ENCODE data around the gene CATSPERD.
A peak's percentile ranks its signal among the peaks of the same experiment; 100 is the strongest.

The CATSPERD gene

DNA sequence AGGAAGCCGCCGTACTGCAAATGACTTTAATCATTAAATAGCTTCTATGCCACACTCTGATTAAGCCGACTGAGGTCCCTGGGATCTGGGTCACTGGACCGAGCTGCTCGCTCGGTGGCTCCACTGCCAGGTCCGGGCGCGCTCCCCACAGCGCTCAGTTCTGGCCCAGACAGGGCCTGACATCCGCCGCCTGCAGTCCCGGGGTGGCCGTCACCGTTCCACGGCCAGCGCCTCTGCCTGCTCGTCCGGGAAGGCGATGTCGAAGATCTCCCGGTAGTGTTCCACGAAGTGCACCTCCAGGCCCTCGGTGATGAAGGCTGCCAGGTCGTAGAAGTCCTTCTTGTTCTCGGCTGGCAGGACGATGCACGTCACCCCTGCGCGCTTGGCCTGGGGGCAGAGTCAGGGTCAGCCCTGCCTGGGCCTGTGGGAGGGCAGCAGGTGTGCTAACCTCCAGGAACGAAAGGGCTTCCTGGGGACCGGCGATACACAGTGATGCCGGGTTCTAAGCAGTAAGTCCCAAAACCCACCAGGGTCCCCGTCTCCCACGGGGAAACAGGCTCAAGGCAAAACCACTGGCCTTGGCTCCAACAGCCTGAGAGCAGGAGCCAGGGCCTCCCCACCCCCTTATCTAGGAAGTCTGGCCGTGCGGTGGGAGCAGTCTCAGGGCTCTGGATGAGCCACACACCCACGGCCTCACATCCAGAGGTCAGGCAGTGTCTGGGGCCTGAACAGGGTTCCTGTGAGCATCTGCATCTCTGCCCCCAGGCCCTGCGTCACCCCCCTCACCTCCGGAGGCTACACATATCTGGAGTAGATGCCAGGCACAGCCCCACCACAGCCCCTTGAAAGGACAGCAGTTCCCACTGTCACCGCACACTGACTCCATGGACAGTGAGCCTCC, 28.4 kb upstream of the CATSPERD start:
- TF ChIP-seq TAF1 (IDR thresholded peaks at IDR 0.05; ENCODE audit: borderline replicate concordance, insufficient read depth, low read length) (peak; percentile 26; the same call in 1 of the 2 replicates), FOXP2 (optimal IDR thresholded peaks at IDR 0.05; ENCODE audit: borderline replicate concordance, extremely low read depth, extremely low read length, insufficient read depth) (no peak), POLR2AphosphoS5 (IDR thresholded peaks at IDR 0.05; ENCODE audit: low read depth, low read length) (peak; percentile 57; the same call in 1 of the 2 replicates), SIN3A (IDR thresholded peaks at IDR 0.05; ENCODE audit: borderline replicate concordance, insufficient read depth, low read length) (0 out of 2 replicates have a peak, but pooled peaks have one; percentile 28)
- TF ChIP-seq, protein P1, sequence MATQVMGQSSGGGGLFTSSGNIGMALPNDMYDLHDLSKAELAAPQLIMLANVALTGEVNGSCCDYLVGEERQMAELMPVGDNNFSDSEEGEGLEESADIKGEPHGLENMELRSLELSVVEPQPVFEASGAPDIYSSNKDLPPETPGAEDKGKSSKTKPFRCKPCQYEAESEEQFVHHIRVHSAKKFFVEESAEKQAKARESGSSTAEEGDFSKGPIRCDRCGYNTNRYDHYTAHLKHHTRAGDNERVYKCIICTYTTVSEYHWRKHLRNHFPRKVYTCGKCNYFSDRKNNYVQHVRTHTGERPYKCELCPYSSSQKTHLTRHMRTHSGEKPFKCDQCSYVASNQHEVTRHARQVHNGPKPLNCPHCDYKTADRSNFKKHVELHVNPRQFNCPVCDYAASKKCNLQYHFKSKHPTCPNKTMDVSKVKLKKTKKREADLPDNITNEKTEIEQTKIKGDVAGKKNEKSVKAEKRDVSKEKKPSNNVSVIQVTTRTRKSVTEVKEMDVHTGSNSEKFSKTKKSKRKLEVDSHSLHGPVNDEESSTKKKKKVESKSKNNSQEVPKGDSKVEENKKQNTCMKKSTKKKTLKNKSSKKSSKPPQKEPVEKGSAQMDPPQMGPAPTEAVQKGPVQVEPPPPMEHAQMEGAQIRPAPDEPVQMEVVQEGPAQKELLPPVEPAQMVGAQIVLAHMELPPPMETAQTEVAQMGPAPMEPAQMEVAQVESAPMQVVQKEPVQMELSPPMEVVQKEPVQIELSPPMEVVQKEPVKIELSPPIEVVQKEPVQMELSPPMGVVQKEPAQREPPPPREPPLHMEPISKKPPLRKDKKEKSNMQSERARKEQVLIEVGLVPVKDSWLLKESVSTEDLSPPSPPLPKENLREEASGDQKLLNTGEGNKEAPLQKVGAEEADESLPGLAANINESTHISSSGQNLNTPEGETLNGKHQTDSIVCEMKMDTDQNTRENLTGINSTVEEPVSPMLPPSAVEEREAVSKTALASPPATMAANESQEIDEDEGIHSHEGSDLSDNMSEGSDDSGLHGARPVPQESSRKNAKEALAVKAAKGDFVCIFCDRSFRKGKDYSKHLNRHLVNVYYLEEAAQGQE (IDR thresholded peaks at IDR 0.05; ENCODE audit: insufficient read depth in 1 of 2, low read depth in 2 of 2, low read length in 2 of 2), result no peak

DNA sequence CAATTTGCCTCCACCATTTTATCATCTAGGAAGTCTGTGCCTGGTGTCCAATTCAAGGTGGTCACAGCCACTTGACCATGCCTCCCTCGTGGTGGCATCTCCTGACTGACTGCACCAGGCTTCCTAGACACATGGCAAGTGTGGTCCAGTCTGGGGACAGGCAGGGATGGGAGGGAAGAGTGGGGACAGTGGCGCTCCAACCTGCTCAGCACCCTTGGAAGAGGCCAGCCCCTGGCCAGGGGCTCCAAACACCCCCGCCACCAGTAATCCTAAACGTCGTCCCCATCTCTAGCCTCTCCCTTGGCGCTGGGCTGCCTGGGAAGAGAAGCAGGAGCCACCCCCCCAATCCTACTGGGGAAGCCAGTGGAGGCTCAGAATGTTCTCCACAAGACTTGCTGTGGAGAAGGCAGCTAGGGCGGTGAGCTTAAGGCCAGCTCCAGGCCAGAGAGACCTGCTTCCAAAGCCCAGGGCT, 27.7 kb upstream of the CATSPERD start:
- TF ChIP-seq TAF1 (IDR thresholded peaks at IDR 0.05; ENCODE audit: borderline replicate concordance, insufficient read depth, low read length), result no peak
- TF ChIP-seq POLR2AphosphoS5 (IDR thresholded peaks at IDR 0.05; ENCODE audit: low read depth, low read length), result peak; percentile 46; the same call in 1 of the 2 replicates

DNA sequence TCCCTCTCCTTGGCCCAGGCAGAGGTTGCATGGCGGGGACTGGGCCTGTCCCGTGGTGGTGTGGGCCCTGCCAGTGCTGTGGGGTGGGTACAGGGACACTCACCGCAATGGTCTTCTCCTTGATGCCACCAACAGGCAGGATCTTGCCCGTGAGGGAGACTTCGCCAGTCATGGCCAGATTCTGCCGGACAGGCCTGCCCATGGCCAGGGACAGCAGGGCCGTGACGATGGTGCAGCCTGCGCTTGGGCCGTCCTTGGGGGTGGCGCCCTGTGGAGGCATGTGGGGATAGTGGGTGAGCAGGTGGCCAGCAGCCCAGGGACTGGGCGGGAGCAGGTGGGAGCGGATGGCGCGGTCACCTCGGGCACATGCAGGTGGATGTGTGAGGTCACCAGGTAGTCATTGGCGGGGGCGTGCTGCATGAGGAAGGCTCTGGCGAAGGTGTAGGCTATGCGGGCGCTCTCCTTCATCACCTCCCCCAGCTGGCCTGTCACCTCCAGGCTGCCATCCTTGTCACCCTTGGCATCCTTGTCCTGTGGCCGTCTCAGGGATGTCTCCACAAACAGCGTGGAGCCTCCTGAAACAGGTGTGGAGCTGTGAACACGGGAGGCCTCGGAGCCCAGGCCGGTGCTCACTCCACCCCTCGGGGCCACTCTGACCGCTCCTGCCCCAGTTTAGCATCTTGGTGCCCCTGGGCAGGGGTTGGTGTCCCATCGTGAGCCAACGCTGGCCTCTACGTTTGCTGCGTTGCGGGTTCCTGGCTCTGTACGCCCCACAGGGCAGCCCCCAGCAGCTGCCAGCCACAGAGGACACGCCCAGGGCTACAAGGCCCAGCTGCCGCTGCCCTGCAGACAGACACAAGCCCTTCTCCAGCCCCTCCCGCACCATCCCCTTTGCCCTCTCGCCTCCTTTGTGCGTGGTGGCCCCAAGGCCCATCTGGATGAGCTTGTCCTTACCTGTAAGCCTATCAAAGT, 27.0 kb upstream of the CATSPERD start:
- no peak for TF ChIP-seq TAF1 (IDR thresholded peaks at IDR 0.05; ENCODE audit: borderline replicate concordance, insufficient read depth, low read length)
- peak; percentile 2 for TF ChIP-seq POLR2AphosphoS5 (IDR thresholded peaks at IDR 0.05; ENCODE audit: low read depth, low read length)

DNA sequence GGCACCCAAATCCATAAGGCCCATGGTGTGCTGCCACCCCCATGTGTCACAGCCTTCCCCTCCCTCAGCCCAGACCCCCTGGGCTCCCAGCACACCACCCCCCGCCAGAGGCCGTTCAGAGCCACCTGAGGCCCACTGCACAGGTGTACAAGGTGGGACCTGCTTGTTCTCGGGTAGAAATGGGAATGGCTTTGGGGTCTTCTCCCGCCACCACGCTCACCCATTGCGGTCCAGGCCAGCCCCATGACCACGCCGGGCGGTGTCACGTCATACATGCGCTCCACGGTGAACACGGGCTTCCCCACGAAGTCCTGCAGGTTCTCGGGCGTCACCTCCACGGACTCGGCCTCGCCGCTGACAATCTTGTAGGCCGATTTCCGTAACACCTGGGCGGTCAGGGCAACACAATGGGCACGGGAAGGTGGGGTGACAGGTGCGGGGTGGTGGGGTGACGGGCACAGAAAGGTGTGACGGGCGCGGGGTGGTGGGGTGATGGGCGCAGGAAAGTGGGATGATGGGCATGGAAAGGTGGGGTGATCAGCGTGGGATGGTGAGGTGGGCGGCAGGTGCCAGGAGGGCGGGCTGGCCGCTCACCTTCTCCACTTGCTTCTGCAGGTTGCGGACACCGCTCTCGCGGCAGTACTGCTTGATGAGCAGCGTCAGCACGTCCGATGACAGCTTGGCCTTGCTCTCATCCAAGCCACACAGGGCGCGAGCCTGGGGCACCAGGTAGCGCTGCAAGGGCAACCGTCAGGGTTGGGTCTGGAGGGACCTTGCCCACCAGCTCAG, 26.1 kb upstream of the CATSPERD start:
- TF ChIP-seq FOXP2 (optimal IDR thresholded peaks at IDR 0.05; ENCODE audit: borderline replicate concordance, extremely low read depth, extremely low read length, insufficient read depth) (no peak), SIN3A (IDR thresholded peaks at IDR 0.05; ENCODE audit: borderline replicate concordance, insufficient read depth, low read length) (no peak), TAF1 (IDR thresholded peaks at IDR 0.05; ENCODE audit: borderline replicate concordance, insufficient read depth, low read length) (no peak), POLR2AphosphoS5 (IDR thresholded peaks at IDR 0.05; ENCODE audit: low read depth, low read length) (0 out of 2 replicates have a peak, but pooled peaks have one; percentile 19)
- TF ChIP-seq, protein P1 (IDR thresholded peaks at IDR 0.05; ENCODE audit: insufficient read depth in 1 of 2, low read depth in 2 of 2, low read length in 2 of 2), result no peak

DNA sequence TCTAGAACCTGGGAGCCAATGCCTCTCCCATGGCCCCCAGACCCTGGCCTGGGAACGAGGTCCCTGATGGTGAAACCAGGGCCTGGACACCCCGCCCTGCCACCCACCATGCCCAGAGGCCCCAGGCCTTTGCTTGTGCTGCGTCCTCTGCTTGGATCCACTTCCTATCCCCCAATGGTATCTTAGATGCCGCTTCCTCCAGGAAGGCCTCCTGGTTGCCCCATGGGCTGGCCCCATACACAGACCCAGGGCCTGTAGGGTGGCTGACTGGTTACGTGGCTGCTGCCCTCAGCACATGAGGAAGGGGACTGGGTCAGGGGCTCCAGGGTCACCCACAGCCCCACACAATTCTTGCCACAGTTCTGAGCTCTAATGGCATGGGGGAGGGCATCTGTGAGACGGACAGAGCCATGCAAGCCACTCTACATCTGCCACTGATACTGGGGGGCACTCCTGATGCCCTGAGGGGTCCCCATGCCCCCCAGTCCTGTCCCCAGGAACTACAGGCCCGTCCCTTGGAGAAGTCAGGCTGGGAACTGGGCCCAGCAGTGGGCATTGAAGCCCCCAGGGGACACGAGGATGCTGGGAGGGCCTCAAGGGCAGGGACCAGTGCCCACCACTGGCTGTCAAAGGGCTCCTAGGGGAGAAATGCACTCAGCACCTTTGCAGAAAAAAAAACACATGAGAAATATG, 25.3 kb upstream of the CATSPERD start:
- TF ChIP-seq SIN3A (IDR thresholded peaks at IDR 0.05; ENCODE audit: borderline replicate concordance, insufficient read depth, low read length), result no peak
- no peak for TF ChIP-seq TAF1 (IDR thresholded peaks at IDR 0.05; ENCODE audit: borderline replicate concordance, insufficient read depth, low read length)
- TF ChIP-seq FOXP2 (optimal IDR thresholded peaks at IDR 0.05; ENCODE audit: borderline replicate concordance, extremely low read depth, extremely low read length, insufficient read depth), result no peak
- no peak for TF ChIP-seq POLR2AphosphoS5 (IDR thresholded peaks at IDR 0.05; ENCODE audit: low read depth, low read length)
- TF ChIP-seq, protein P1 (IDR thresholded peaks at IDR 0.05; ENCODE audit: insufficient read depth in 1 of 2, low read depth in 2 of 2, low read length in 2 of 2), result no peak
